Neural cell (in vitro differentiated cells): ENCODE data around the gene FXYD6.

Experiments used
- CTCF ChIP-seq: fragments of 450-650 bp; IDR thresholded peaks from 2 replicates; pipeline ENCODE4 v1.5.1; 2014; ENCODE audit warnings: antibody characterized with exemption, mild to moderate bottlenecking, moderate library complexity; ENCODE audit not compliant: poor library complexity, severe bottlenecking
- EP300 ChIP-seq: fragments of 450-650 bp; conservative IDR thresholded peaks from 2 replicates; pipeline ENCODE4 v1.6.1; 2014; ENCODE audit warnings: antibody characterized with exemption, mild to moderate bottlenecking, moderate library complexity; ENCODE audit not compliant: poor library complexity, severe bottlenecking
- RAD21 ChIP-seq: fragments of 450-650 bp; conservative IDR thresholded peaks from 2 replicates; pipeline ENCODE4 v1.6.1; 2014; ENCODE audit warnings: antibody characterized with exemption, mild to moderate bottlenecking, moderate library complexity

- TF ChIP-seq EP300 (no peak), CTCF (no peak), RAD21 (no peak)
Observed at GRCh38 chr11:117816151-117816741, 60.2 kb downstream of the FXYD6 start.
